IMR-90 (cell line): ENCODE results near the gene RAF1.

Experiments used
- BHLHE40 ChIP-seq: fragments of 150-350 bp; IDR thresholded peaks from 2 replicates; pipeline ENCODE4 v1.6.1; 2016; ENCODE audit warnings: mild to moderate bottlenecking, low read depth, low read length
- RAD21 ChIP-seq: IDR thresholded peaks from 2 replicates; pipeline ENCODE4 v1.6.1; 2012; ENCODE audit warnings: low read length, improper control_type of control experiment
- TF ChIP-seq, protein P1 (sequence below): conservative IDR thresholded peaks from 2 replicates; pipeline ENCODE4 v1.5.1; 2012; ENCODE audit warnings: mild to moderate bottlenecking, low read depth, low read length, improper control_type of control experiment

DNA sequence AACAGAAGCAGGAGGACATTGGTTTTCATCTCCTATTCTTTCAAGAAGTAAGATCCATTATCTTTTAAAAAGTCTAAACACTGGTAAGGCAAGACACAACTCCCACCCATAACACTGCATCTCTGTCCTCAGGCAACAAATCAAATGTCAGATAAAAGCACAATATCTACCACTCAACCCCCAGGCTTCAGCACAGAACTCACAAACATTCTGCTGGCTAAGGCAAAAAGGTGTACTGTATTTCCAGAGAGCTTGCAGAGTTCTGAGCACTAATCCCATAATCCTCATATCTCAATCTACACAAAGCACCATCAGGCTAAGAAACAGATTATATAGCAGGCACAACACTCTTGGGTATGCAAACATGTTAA, 20.9 kb downstream of the RAF1 start:
- TF ChIP-seq, protein P1, sequence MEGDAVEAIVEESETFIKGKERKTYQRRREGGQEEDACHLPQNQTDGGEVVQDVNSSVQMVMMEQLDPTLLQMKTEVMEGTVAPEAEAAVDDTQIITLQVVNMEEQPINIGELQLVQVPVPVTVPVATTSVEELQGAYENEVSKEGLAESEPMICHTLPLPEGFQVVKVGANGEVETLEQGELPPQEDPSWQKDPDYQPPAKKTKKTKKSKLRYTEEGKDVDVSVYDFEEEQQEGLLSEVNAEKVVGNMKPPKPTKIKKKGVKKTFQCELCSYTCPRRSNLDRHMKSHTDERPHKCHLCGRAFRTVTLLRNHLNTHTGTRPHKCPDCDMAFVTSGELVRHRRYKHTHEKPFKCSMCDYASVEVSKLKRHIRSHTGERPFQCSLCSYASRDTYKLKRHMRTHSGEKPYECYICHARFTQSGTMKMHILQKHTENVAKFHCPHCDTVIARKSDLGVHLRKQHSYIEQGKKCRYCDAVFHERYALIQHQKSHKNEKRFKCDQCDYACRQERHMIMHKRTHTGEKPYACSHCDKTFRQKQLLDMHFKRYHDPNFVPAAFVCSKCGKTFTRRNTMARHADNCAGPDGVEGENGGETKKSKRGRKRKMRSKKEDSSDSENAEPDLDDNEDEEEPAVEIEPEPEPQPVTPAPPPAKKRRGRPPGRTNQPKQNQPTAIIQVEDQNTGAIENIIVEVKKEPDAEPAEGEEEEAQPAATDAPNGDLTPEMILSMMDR = no peak
- TF ChIP-seq RAD21 (no peak), BHLHE40 (no peak)
